Measurements from ENCODE around the gene SP2. TPM values are rescaled to one million over a fixed set of nuclear protein-coding genes. Genes with fewer than 3 reads are reported as not detected.

SP2 gene
- total RNA-seq, 4 donors from 2014 or later = 8.6 to 29.7 (median 16.6) TPM

GRCh38 chr17:47866941-47867340, 29.1 kb upstream of the SP2 start:
- Histone ChIP-seq H3K9me3 (no peaks in the 10 kb centered on the region), H3K4me3 (no peak overlapping the region), H3K36me3 (no peaks in the 10 kb centered on the region), H3K27me3 (no peaks in the 10 kb centered on the region), H3K4me1 (peaks cover 0 to 11% (median 0%) of the 10 kb centered on the region in 4 donors), H3K27ac (no peak overlapping the region)
- no peak for DNase-seq
- no peak for TF ChIP-seq CTCF (IDR thresholded peaks at IDR 0.05)
- no peak for TF ChIP-seq POLR2A (IDR thresholded peaks at IDR 0.05)

GRCh38 chr17:47867813-47868533, 28.1 kb upstream of the SP2 start:
- Histone ChIP-seq H3K4me1 (peaks cover 0 to 11% (median 6%) of the 10 kb centered on the region in 4 donors), H3K9me3 (no peaks in the 10 kb centered on the region), H3K36me3 (no peaks in the 10 kb centered on the region), H3K4me3 (no peak overlapping the region), H3K27ac (no peak overlapping the region), H3K27me3 (no peaks in the 10 kb centered on the region)
- no peak for DNase-seq
- TF ChIP-seq CTCF (IDR thresholded peaks at IDR 0.05) (no peak), POLR2A (IDR thresholded peaks at IDR 0.05) (no peak)

GRCh38 chr17:47869114-47869513, 26.9 kb upstream of the SP2 start:
- Histone ChIP-seq H3K4me3 (no peak overlapping the region), H3K27me3 (no peaks in the 10 kb centered on the region)

GRCh38 chr17:47870056-47870455, 26.0 kb upstream of the SP2 start:
- H3K27me3 ChIP-seq = no peaks in the 10 kb centered on the region
- H3K4me3 ChIP-seq = no peak overlapping the region
- H3K27ac ChIP-seq = no peak overlapping the region
- no peak for DNase-seq
- no peak for TF ChIP-seq CTCF (IDR thresholded peaks at IDR 0.05)
- TF ChIP-seq POLR2A (IDR thresholded peaks at IDR 0.05) = no peak
- peaks cover 0 to 7% (median 3%) of the 10 kb centered on the region in 4 donors for H3K4me1 ChIP-seq
- no peaks in the 10 kb centered on the region for H3K9me3 ChIP-seq
- no peaks in the 10 kb centered on the region for H3K36me3 ChIP-seq

More at GRCh38 chr17:47869114-47869513, 26.9 kb upstream of the SP2 start:
- no peak for DNase-seq
- H3K27ac ChIP-seq = no peak overlapping the region
- no peaks in the 10 kb centered on the region for H3K9me3 ChIP-seq
- H3K36me3 ChIP-seq = no peaks in the 10 kb centered on the region
- TF ChIP-seq CTCF (IDR thresholded peaks at IDR 0.05) (no peak), POLR2A (IDR thresholded peaks at IDR 0.05) (no peak)
- peaks cover 0 to 10% (median 6%) of the 10 kb centered on the region in 4 donors for H3K4me1 ChIP-seq

GRCh38 chr17:47871048-47871447, 25.0 kb upstream of the SP2 start:
- no peaks in the 10 kb centered on the region for H3K9me3 ChIP-seq
- no peak overlapping the region for H3K27ac ChIP-seq
- no peak for DNase-seq
- H3K27me3 ChIP-seq = no peaks in the 10 kb centered on the region
- H3K4me1 ChIP-seq = peaks cover 0 to 7% (median 3%) of the 10 kb centered on the region in 4 donors
- TF ChIP-seq POLR2A (IDR thresholded peaks at IDR 0.05) = no peak
- TF ChIP-seq CTCF (IDR thresholded peaks at IDR 0.05) = no peak
- H3K36me3 ChIP-seq = no peaks in the 10 kb centered on the region
- no peak overlapping the region for H3K4me3 ChIP-seq
